ENCODE data around the gene ZNF330. TPM values are rescaled to one million over a fixed set of nuclear protein-coding genes. Genes with fewer than 3 reads are reported as not detected.
"Not testable (repeated sequence)": the region's sequence is repeated elsewhere in the genome, so short reads cannot be mapped to it uniquely, and the experiment has no call there.

Gene ZNF330
- total RNA-seq, result 10 to 100 TPM; 47.2 to 58.7 TPM

DNA sequence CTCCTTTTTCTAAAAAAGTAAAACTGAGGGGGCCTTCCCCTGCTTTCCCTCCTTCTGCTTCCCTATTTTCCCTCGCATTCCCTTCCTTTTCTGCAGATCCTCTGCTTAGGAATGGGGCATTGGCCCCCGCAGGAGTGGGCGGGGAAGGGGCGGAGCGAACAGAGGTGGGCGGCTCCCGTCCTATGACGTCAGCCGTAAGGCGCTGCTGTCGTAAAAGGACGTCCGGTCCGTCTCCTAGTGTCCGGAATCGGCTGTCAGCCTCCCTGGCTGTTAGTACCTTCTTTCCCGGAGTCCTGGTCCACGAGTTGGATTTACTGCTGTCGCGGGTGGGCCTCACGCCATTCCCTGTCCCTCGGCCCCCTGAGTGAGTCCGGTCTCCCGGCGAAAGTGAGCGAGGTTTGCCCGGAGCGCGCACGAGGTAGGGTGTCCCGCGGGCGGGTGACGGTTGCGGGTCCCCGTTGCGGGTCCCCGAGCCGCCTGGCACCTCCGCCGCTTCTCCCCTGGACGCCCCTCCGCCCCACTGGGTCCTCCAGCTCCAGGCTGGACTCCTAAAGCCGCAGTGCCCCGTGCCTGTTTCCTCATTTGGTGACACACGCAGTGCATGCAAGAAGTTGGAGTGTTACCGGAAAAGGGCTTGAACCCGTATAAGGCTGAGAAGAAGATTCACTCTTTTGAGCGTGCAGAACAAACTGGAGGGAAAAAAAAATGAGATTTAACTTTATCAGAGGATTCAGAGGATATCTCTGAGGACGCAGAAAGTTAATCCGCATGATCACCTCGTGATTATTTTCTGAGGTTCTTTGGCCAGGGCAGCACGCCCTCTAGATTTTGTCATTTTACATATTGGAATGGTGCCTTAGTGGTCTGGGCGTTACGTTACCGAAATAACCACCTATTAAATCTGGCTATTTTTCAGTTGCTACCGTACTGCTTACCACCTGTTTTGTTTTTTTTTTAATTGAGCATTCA lies at the start of gene ZNF330:
Gene ZNF330, plus strand, starts transcription at position 205 of the 969 bp plus-strand sequence. CDS start 1,477 bp downstream, outside the sequence.
- ATAC-seq, result peak; percentile 88
- H3K27ac Mint-ChIP-seq, result peak within 1 kb of the TSS; percentile 96
- no peaks in the 10 kb centered on the region for H3K9me3 Mint-ChIP-seq (ENCODE audit: low read depth)
- peaks cover 42% of the 10 kb centered on the region for H3K4me1 Mint-ChIP-seq
- peaks cover 12% of the 10 kb centered on the region for H3K27me3 Mint-ChIP-seq
- DNase-seq, result peak; percentile 89
- CTCF ChIA-PET, result interaction anchor here (0.6 kb wide), 1 partner anchor 26 kb away, joined by 3 read pairs; no protein-coding TSS in a partner anchor
- H3K36me3 Mint-ChIP-seq, result peaks cover 25% of the 10 kb centered on the region
- peak within 1 kb of the TSS; percentile 95 for H3K4me3 Mint-ChIP-seq

DNA sequence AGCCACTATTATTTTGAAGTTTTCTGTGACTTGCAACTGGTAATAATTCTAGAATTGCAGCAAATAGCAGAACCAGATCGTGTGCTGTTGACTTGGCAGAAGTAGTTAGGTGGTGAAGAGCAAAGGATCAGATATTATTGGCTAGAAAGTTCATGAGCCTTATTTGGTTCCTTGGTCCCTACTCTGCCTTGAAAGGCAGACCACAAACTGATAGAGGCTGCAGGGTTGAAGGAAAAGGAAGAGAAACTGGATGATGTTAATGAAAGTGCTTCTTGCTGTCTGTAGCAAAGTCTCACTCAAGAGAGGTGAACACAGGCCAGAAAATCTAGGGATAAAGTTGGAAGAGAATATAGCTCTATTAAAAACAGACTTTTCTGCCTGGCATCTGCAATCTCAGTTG lies 46.2 kb upstream of the ZNF330 start:
- Mint-ChIP-seq H3K9me3 (ENCODE audit: low read depth) (no peaks in the 10 kb centered on the region), H3K4me1 (no peaks in the 10 kb centered on the region), H3K36me3 (no peaks in the 10 kb centered on the region), H3K4me3 (no peak overlapping the region), H3K27ac (no peak overlapping the region), H3K27me3 (peaks cover 16% of the 10 kb centered on the region)
- DNase-seq (no peak), ATAC-seq (no peak)
- CTCF ChIA-PET, result no interaction called here

DNA sequence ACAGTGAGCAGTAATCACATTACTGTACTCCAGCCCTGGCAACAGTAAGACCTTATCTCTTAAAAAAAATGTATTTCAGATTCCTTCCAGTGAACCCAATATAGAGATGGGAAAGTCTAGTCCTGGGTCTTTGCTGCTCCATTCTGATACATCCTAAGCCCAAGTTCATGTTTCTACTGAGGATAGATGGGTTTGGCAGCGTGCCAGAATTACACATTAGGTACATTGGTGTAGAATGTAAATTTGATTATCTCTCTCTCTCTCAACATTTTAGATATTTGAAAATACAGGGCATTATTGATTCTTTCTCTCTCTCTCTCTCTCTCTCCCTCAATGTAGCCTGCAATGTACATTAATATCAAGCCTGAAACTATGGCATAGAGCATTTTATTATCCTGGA lies 43.5 kb upstream of the ZNF330 start:
- CTCF ChIA-PET, result no interaction called here
- no peak for DNase-seq

DNA sequence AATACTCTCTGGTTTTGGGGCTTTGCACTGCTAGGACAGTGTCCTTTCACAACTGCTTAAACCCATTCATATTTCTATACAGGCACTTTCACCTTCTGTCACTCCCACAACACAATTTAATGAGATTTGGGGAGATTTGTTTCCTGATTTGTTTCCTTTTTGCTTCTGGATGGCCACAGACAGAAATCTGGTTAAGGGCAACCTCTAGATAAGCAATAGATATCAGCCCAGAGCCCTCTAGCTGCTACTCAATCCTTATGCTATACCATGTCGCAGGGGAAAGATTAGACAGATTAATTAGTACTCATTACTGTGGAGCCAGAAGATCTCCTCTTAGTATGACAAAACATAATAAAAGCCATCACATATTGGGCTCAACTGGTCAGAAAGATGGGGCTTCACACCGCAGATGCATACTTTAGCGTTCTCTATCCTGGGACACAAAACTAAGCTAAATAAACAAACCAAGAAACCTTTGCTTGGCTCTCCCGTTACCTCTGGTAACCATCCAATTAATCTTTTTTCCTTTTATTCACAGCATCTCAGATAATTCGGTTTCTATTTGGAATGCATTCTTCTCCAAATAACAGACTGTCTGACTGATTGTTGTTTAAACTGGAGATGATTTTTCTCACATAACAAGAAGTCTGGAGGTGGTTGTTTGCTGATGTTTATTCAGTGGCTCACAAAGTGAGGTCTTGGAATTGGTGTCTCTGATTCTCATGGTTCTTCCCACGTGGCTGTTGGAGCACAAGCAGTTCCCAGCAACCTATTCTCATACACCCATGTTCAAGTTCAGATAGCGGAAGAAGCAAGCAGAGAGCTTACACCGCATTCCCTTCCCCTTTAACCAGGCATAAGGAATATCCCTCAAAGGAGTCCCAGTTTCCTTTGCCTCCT lies 41.0 kb upstream of the ZNF330 start:
- H3K4me3 Mint-ChIP-seq, result no peak overlapping the region
- H3K4me1 Mint-ChIP-seq, result no peaks in the 10 kb centered on the region
- H3K36me3 Mint-ChIP-seq, result no peaks in the 10 kb centered on the region
- CTCF ChIA-PET, result no interaction called here
- ATAC-seq, result no peak
- DNase-seq, result no peak
- no peaks in the 10 kb centered on the region for H3K9me3 Mint-ChIP-seq (ENCODE audit: low read depth)
- no peak overlapping the region for H3K27ac Mint-ChIP-seq
- H3K27me3 Mint-ChIP-seq, result peaks cover 26% of the 10 kb centered on the region

More for the DNA sequence above, 43.5 kb upstream of the ZNF330 start:
- Mint-ChIP-seq H3K27me3 (peaks cover 23% of the 10 kb centered on the region), H3K9me3 (ENCODE audit: low read depth) (no peaks in the 10 kb centered on the region), H3K36me3 (no peaks in the 10 kb centered on the region), H3K27ac (no peak overlapping the region), H3K4me3 (no peak overlapping the region), H3K4me1 (no peaks in the 10 kb centered on the region)
- no peak for ATAC-seq

DNA sequence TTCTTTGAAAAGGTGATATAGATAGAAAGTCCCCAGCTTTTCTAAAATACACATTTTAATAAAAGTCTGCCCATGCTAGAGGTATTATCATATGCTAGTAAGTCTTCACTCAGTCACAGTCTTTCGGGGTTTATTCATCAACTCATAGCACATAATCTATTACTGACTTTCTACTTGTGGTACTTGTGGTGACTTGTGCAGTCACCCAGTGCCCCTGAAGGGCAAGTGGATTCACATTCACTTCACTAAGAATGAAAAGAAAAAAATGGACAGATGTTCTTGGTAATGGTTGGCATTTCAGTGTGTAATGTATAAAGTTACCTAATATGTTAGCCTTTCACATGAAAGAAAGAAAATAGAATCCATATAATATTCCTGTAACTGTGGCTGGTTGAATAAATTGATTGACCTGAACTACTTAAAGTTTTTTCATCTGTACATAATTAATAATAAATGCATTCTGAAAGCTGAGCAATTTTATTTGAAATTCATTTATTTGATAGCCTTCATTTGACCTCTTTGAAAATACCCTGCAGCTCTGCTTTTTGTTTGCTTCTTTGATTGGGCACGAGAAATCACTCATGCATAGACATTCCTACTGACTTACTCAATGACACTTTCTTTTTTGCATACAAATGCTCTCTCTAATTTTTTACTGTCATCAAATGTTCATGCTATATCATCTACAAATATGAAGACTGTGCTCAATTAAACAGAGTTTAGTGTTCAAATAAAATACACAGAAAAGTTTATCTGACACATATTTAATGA lies 39.5 kb upstream of the ZNF330 start:
- DNase-seq (no peak), ATAC-seq (no peak)
- Mint-ChIP-seq H3K4me1 (no peaks in the 10 kb centered on the region), H3K27me3 (peaks cover 28% of the 10 kb centered on the region), H3K4me3 (no peak overlapping the region), H3K27ac (no peak overlapping the region), H3K36me3 (no peaks in the 10 kb centered on the region), H3K9me3 (ENCODE audit: low read depth) (no peaks in the 10 kb centered on the region)
- CTCF ChIA-PET, result no interaction called here

DNA sequence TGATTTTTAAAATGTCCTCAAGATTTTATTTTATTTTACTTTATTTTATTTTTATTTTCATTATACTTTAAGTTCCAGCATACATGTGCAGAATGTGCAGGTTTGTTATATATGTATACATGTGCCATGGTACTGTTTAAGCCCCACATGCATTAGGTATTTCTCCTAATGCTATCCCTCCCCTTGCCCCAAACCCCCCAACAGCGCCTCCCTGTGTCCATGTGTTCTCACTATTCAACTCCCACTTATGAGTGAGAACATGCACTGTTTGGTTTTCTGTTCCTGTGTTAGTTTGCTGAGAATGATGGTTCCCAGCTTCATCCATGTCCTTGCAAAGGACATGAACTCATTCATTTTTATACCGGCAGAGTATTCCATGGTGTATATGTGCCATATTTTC lies 37.2 kb upstream of the ZNF330 start:
- DNase-seq; H3K4me3 Mint-ChIP-seq; CTCF ChIA-PET; H3K27ac Mint-ChIP-seq; H3K4me1 Mint-ChIP-seq; H3K36me3 Mint-ChIP-seq; ATAC-seq; H3K9me3 Mint-ChIP-seq (ENCODE audit: low read depth): not testable (repeated sequence)
- peaks cover 34% of the 10 kb centered on the region for H3K27me3 Mint-ChIP-seq

DNA sequence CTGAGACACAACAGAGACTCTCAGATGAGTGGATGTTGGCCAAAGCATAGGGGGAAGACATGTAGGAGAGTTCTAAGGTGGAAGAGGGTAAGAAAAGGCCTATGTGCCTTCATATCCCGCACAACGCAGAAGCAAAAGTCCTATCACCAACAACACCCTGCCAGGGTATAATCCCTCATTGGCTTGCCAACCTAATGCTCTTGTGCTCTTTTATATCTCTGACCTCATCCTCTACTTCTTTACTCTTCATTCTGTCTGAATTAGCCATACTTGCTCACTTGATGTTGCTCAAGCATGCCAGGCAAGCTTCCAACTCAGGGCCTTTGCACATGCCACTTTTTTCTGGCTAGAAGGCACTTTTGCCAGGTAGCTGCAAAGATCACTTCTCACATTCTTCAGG lies 28.1 kb upstream of the ZNF330 start:
- DNase-seq (no peak), ATAC-seq (no peak)
- H3K27me3 Mint-ChIP-seq, result peaks cover 28% of the 10 kb centered on the region
- H3K9me3 Mint-ChIP-seq (ENCODE audit: low read depth), result peaks cover 3% of the 10 kb centered on the region
- no peaks in the 10 kb centered on the region for H3K4me1 Mint-ChIP-seq
- no peaks in the 10 kb centered on the region for H3K36me3 Mint-ChIP-seq
- no peak overlapping the region for H3K4me3 Mint-ChIP-seq
- CTCF ChIA-PET, result no interaction called here
- no peak overlapping the region for H3K27ac Mint-ChIP-seq

DNA sequence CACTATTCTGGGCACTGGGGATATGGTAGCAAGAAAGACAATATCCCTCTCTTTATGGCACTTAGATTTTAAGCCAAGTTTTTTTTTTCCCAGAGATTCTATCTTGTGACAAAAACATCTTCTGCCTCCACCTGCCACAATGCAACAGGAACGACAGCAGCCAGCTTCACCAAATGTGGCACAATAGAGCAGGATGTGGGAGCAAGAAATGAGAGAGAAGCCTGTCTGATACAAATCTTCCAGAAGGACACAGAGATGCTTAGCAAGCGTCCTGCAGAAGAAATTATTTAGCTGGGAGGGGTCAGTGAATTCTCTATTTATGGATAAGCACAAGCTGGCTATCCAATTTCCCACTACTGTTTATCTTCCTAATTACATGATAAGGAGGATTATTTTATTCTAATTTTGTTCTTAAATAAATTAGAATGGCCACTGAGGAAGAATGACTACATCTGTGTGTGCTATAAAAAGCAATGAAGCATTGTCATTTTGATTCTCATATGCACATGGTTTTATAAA lies 27.1 kb upstream of the ZNF330 start:
- H3K4me1 Mint-ChIP-seq, result no peaks in the 10 kb centered on the region
- no peak overlapping the region for H3K27ac Mint-ChIP-seq
- DNase-seq, result no peak
- CTCF ChIA-PET, result no interaction called here
- H3K4me3 Mint-ChIP-seq, result no peak overlapping the region
- H3K27me3 Mint-ChIP-seq, result peaks cover 26% of the 10 kb centered on the region
- H3K9me3 Mint-ChIP-seq (ENCODE audit: low read depth), result peaks cover 3% of the 10 kb centered on the region
- no peak for ATAC-seq
- no peaks in the 10 kb centered on the region for H3K36me3 Mint-ChIP-seq

DNA sequence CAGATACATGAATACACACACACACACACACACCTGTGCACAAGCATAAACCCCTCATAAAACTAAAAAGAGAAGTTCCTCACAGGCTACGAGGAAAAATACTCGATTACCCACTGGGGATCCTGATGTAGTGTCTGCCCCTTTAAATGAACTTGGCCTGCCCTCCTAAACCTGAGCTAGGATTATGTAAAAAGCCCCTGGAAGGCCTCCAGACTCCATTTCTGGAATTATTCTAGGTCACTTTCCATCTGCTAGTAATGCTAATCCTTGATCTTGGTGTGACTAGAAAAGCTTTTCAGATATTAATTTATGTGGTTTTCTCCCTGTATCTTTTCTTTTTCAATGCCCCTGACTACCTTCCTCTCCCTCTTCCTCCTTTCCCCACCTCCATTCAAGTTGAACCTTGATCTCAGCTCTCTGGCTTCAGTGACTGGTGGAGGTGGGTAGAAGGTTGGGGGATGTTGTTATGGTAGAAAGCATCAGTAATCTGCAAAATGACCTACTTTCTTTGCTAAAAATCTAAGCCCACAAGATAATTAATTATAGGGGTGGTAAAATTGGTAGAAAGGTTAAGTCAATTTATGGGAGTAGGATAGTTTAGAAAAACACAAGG lies 25.5 kb upstream of the ZNF330 start:
- DNase-seq (no peak), ATAC-seq (no peak)
- peaks cover 24% of the 10 kb centered on the region for H3K27me3 Mint-ChIP-seq
- H3K4me1 Mint-ChIP-seq, result no peaks in the 10 kb centered on the region
- no peaks in the 10 kb centered on the region for H3K36me3 Mint-ChIP-seq
- H3K27ac Mint-ChIP-seq, result no peak overlapping the region
- peaks cover 3% of the 10 kb centered on the region for H3K9me3 Mint-ChIP-seq (ENCODE audit: low read depth)
- CTCF ChIA-PET, result no interaction called here
- no peak overlapping the region for H3K4me3 Mint-ChIP-seq

DNA sequence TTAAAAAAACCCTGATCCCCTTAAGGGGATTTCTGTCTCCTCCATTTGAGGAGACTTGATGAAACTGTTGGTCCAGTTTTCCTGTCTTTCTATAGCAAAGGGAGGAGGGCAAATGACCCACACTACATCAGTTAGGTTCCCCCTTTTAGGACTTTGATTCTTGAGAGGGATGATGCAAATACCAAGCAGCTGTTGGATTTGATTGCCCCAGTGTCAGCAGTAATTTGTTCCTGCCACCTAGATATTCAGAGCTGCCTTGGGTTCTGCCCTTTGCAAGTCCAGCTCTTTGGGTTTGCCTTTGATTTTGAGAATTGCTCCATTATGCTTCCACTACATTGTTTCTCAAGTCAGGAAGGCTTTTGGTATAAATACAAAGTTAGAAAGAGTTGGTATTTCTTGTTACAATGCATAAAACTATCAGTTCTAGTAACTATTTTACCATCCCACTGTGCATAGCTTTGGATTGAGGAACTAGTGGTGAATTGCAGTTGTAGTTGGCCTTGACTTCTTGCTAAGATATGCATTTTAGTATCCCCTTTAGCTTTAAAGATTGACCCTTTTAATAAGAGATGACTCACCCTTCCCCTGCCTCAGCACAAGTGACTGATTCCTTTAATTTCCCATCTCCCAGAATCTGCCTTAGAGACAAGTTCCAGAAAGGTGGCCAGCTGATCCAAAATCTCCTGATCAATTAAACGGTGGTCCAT lies 24.3 kb upstream of the ZNF330 start:
- H3K27ac Mint-ChIP-seq, result no peak overlapping the region
- DNase-seq, result no peak
- H3K27me3 Mint-ChIP-seq, result peaks cover 28% of the 10 kb centered on the region
- no peak overlapping the region for H3K4me3 Mint-ChIP-seq
- H3K36me3 Mint-ChIP-seq, result no peaks in the 10 kb centered on the region
- H3K4me1 Mint-ChIP-seq, result no peaks in the 10 kb centered on the region
- peaks cover 3% of the 10 kb centered on the region for H3K9me3 Mint-ChIP-seq (ENCODE audit: low read depth)
- CTCF ChIA-PET, result no interaction called here
- no peak for ATAC-seq

DNA sequence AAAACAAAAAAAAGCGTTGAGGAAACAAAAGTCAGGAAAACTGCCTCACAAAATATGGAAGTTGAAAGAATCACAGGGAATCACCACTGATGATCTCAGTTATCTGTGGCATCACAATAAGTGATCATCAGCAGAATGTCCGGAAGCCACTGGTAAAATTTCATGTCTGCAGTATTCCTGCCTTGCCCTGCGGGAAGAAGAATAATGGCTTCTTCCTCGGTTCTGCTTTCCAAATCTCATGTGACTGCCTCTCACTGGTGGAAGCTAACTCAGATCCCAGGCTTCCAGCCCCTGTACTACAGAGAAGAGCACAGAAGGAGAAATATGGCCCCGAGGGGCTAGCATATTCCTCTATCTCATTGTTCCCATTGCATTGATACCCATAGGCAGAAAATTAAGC lies 12.7 kb upstream of the ZNF330 start:
- Mint-ChIP-seq H3K4me1 (peaks cover 1% of the 10 kb centered on the region), H3K9me3 (ENCODE audit: low read depth) (no peaks in the 10 kb centered on the region), H3K27me3 (peaks cover 28% of the 10 kb centered on the region), H3K36me3 (no peaks in the 10 kb centered on the region), H3K27ac (no peak overlapping the region), H3K4me3 (no peak overlapping the region)
- DNase-seq, result no peak
- CTCF ChIA-PET, result no interaction called here
- ATAC-seq, result no peak

DNA sequence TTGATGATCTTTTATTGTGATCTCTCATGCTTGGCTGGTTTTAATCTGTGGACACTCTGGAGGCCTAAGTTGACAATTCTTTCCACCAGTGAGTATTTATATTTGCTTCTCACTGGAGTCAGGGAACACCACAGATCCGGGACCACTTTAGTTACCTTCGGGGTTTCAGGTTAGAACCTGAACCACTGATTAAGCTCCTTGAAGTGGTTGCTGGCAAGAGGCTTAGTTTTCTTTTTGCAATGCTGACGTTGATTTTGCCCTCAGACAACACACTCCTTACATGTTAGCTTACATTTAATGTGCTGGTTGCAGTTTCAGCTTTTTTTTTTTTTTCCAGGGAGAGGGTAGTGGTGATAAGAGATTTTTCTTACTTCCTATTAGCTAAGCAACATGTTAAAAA lies 10.5 kb upstream of the ZNF330 start:
- Mint-ChIP-seq H3K36me3 (no peaks in the 10 kb centered on the region), H3K27me3 (peaks cover 21% of the 10 kb centered on the region), H3K9me3 (ENCODE audit: low read depth) (no peaks in the 10 kb centered on the region), H3K27ac (no peak overlapping the region), H3K4me1 (peaks cover 1% of the 10 kb centered on the region), H3K4me3 (no peak overlapping the region)
- no peak for ATAC-seq
- DNase-seq, result no peak
- CTCF ChIA-PET, result no interaction called here

Measured in activated CD8-positive, alpha-beta memory T cell treated with anti-CD3 and anti-CD28 coated beads, Interleukin-2, amount 10 ng/mL, durations not matched to agents 7 days and 5 days (primary cell).